HUES6 (cell line): ENCODE data around the gene RASAL2.
"Not testable (repeated sequence)": the region's sequence is repeated elsewhere in the genome, so short reads cannot be mapped to it uniquely, and the experiment has no call there.

ENCODE experiments used
- H3K27ac ChIP-seq: 2 replicates; pipeline ENCODE4 v1.7.0; 2013; ENCODE audit warnings: low read depth, mild to moderate bottlenecking, low read length, inconsistent platforms
- H3K27me3 ChIP-seq: 2 replicates; pipeline ENCODE4 v1.6.1; 2013; ENCODE audit warnings: low read length; ENCODE audit not compliant: control insufficient read depth, insufficient read depth
- H3K36me3 ChIP-seq: 2 replicates; pipeline ENCODE4 v1.6.1; 2013; ENCODE audit warnings: low read length; ENCODE audit not compliant: control insufficient read depth, insufficient read depth
- H3K4me1 ChIP-seq: 2 replicates; pipeline ENCODE4 v1.6.1; 2013; ENCODE audit warnings: low read length; ENCODE audit not compliant: control insufficient read depth, insufficient read depth
- H3K4me3 ChIP-seq: 2 replicates; pipeline ENCODE4 v1.5.1; 2013; ENCODE audit warnings: low read depth, low read length
- H3K9ac ChIP-seq: one replicate; pipeline ENCODE4 v1.6.1; 2013; ENCODE audit warnings: mild to moderate bottlenecking, low read length
- H3K9me3 ChIP-seq: 2 replicates; pipeline ENCODE4 v1.6.1; 2013; ENCODE audit warnings: low read depth, low read length; ENCODE audit not compliant: control insufficient read depth, insufficient read depth

Gene RASAL2

GRCh38 chr1:178192686-178193085, 98.8 kb downstream of the RASAL2 start:
- Histone ChIP-seq H3K4me3 (no peak overlapping the region), H3K27me3 (no peaks in the 10 kb centered on the region), H3K9ac (no peak overlapping the region), H3K4me1 (0 out of 2 replicates have a peak, but pooled peaks cover 2% of the 10 kb centered on the region), H3K36me3 (no peaks in the 10 kb centered on the region), H3K9me3 (peaks cover 8% of the 10 kb centered on the region; the same call in 1 of the 2 replicates), H3K27ac (no peak overlapping the region)

GRCh38 chr1:178196631-178197030, 102.7 kb downstream of the RASAL2 start:
- no peak overlapping the region for H3K27ac ChIP-seq
- no peak overlapping the region for H3K4me3 ChIP-seq
- H3K27me3 ChIP-seq, result no peaks in the 10 kb centered on the region
- peaks cover 22% of the 10 kb centered on the region for H3K9me3 ChIP-seq
- no peak overlapping the region for H3K9ac ChIP-seq
- no peaks in the 10 kb centered on the region for H3K4me1 ChIP-seq
- no peaks in the 10 kb centered on the region for H3K36me3 ChIP-seq

- H3K27ac ChIP-seq, H3K4me1 ChIP-seq, H3K27me3 ChIP-seq, H3K9ac ChIP-seq, H3K36me3 ChIP-seq, H3K4me3 ChIP-seq: not testable (repeated sequence)
- H3K9me3 ChIP-seq, result peaks cover 24% of the 10 kb centered on the region
These were observed 108.2 kb downstream of the RASAL2 start for GRCh38 chr1:178202095-178202494.

- H3K4me1 ChIP-seq, H3K27ac ChIP-seq, H3K27me3 ChIP-seq, H3K36me3 ChIP-seq, H3K9ac ChIP-seq, H3K4me3 ChIP-seq: not testable (repeated sequence)
- peaks cover 27% of the 10 kb centered on the region for H3K9me3 ChIP-seq
These were observed 108.6 kb downstream of the RASAL2 start for GRCh38 chr1:178202546-178202945.

GRCh38 chr1:178208269-178208856, 114.5 kb downstream of the RASAL2 start:
- not testable (repeated sequence) for H3K27ac ChIP-seq
- peaks cover 45% of the 10 kb centered on the region for H3K9me3 ChIP-seq

GRCh38 chr1:178209935-178210334, 116.0 kb downstream of the RASAL2 start:
- Histone ChIP-seq H3K9ac (no peak overlapping the region), H3K9me3 (peaks cover 45% of the 10 kb centered on the region), H3K36me3 (no peaks in the 10 kb centered on the region), H3K27ac (no peak overlapping the region), H3K4me3 (no peak overlapping the region), H3K4me1 (no peaks in the 10 kb centered on the region), H3K27me3 (no peaks in the 10 kb centered on the region)

More at GRCh38 chr1:178208269-178208856, 114.5 kb downstream of the RASAL2 start:
- H3K4me3 ChIP-seq, H3K9ac ChIP-seq, H3K27me3 ChIP-seq, H3K36me3 ChIP-seq, H3K4me1 ChIP-seq: not testable (repeated sequence)

GRCh38 chr1:178218550-178218949, 124.6 kb downstream of the RASAL2 start:
- no peaks in the 10 kb centered on the region for H3K36me3 ChIP-seq
- H3K4me1 ChIP-seq, result no peaks in the 10 kb centered on the region
- no peak overlapping the region for H3K9ac ChIP-seq
- no peak overlapping the region for H3K4me3 ChIP-seq
- no peaks in the 10 kb centered on the region for H3K27me3 ChIP-seq
- H3K9me3 ChIP-seq, result no peaks in the 10 kb centered on the region
- no peak overlapping the region for H3K27ac ChIP-seq

GRCh38 chr1:178220094-178220493, 126.2 kb downstream of the RASAL2 start:
- no peak overlapping the region for H3K9ac ChIP-seq
- H3K4me3 ChIP-seq, result no peak overlapping the region
- H3K36me3 ChIP-seq, result no peaks in the 10 kb centered on the region
- no peaks in the 10 kb centered on the region for H3K4me1 ChIP-seq
- H3K9me3 ChIP-seq, result no peaks in the 10 kb centered on the region
- no peaks in the 10 kb centered on the region for H3K27me3 ChIP-seq
- H3K27ac ChIP-seq, result no peak overlapping the region

- no peaks in the 10 kb centered on the region for H3K36me3 ChIP-seq
- no peak overlapping the region for H3K27ac ChIP-seq
- H3K9ac ChIP-seq, result no peak overlapping the region
- H3K9me3 ChIP-seq, result no peaks in the 10 kb centered on the region
- no peaks in the 10 kb centered on the region for H3K27me3 ChIP-seq
- no peaks in the 10 kb centered on the region for H3K4me1 ChIP-seq
- no peak overlapping the region for H3K4me3 ChIP-seq
These were observed 129.4 kb downstream of the RASAL2 start for GRCh38 chr1:178223289-178223688.

- Histone ChIP-seq H3K27me3 (no peaks in the 10 kb centered on the region), H3K4me3 (no peak overlapping the region), H3K27ac (no peak overlapping the region), H3K36me3 (no peaks in the 10 kb centered on the region), H3K9me3 (no peaks in the 10 kb centered on the region), H3K9ac (no peak overlapping the region), H3K4me1 (no peaks in the 10 kb centered on the region)
These were observed 130.5 kb downstream of the RASAL2 start for GRCh38 chr1:178224358-178224757.

GRCh38 chr1:178230881-178231409, 137.0 kb downstream of the RASAL2 start:
- Histone ChIP-seq H3K36me3 (no peaks in the 10 kb centered on the region), H3K4me1 (peaks cover 8% of the 10 kb centered on the region; the same call in 1 of the 2 replicates), H3K9me3 (no peaks in the 10 kb centered on the region), H3K27ac (no peak overlapping the region), H3K9ac (no peak overlapping the region), H3K27me3 (no peaks in the 10 kb centered on the region), H3K4me3 (no peak overlapping the region)
